Measurements from ENCODE around the gene WDR46.

The WDR46 gene, protein sequence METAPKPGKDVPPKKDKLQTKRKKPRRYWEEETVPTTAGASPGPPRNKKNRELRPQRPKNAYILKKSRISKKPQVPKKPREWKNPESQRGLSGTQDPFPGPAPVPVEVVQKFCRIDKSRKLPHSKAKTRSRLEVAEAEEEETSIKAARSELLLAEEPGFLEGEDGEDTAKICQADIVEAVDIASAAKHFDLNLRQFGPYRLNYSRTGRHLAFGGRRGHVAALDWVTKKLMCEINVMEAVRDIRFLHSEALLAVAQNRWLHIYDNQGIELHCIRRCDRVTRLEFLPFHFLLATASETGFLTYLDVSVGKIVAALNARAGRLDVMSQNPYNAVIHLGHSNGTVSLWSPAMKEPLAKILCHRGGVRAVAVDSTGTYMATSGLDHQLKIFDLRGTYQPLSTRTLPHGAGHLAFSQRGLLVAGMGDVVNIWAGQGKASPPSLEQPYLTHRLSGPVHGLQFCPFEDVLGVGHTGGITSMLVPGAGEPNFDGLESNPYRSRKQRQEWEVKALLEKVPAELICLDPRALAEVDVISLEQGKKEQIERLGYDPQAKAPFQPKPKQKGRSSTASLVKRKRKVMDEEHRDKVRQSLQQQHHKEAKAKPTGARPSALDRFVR
- total RNA-seq = 22.2 to 223 (median 72.7) reads per million in 9 experiments

DNA sequence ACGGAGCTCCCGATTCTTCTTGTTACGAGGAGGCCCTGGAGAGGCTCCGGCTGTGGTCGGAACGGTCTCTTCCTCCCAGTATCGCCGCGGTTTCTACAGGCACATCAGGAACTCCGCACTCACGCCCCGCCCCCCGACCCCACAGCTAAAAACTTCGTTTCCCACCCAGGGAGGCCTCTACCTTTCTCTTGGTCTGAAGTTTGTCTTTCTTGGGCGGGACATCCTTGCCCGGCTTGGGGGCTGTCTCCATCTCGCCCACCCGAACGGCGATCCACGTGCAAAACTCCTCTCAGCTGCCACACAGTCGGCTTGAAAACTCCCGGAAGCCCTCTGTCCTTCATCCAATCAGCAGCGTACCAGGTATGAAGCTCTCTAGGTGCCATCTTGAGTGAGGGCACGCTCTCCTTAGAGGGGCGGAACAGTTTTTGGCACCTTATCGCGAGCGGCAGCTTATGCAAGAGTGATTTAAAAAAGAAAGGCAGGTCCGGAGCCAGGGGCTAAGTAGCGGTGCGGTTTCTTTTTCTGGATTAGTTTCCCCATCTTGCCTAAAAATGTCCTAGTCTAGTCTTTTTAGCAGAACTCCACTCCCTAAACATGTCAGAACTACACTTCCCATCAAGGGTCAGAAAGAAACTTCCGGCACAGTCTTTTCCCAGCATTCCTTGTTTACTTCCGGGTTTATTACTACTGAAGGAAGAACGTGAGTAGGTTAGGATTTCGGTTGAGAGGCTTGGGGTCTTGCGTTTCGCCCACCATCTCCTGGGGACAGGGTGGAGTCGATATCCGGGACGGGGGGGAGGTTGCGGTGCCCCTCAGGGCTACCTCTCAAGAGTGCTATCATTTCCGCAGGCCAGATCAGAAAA is at the start of gene WDR46, which contains the start of gene PFDN6:
WDR46 (minus strand) TSS at position 319 of the 863 bp plus-strand sequence; CDS start at position 250, 69 bp downstream.
PFDN6 (plus strand) TSS at position 681 of the 863 bp plus-strand sequence. CDS start 256 bp downstream, outside the sequence.
- peaks cover 36 to 37% of the 10 kb centered on the region in 2 donors for H3K4me1 Mint-ChIP-seq (ENCODE audit: low read depth in 2 of 2)
- peak; percentile 95 for ATAC-seq (replicated peaks)
- peak within 1 kb of the TSS; percentile 88 to 96 for H3K4me3 Mint-ChIP-seq
- DNase-seq = peak; percentile 77 to 87 (median 82)
- H3K9me3 Mint-ChIP-seq = no peaks in the 10 kb centered on the region
- no peaks in the 10 kb centered on the region for H3K27me3 Mint-ChIP-seq
- H3K27ac Mint-ChIP-seq = peak within 1 kb of the TSS; percentile 93 to 95
- peaks cover 36% of the 10 kb centered on the region for H3K36me3 Mint-ChIP-seq (ENCODE audit: insufficient read depth)

DNA sequence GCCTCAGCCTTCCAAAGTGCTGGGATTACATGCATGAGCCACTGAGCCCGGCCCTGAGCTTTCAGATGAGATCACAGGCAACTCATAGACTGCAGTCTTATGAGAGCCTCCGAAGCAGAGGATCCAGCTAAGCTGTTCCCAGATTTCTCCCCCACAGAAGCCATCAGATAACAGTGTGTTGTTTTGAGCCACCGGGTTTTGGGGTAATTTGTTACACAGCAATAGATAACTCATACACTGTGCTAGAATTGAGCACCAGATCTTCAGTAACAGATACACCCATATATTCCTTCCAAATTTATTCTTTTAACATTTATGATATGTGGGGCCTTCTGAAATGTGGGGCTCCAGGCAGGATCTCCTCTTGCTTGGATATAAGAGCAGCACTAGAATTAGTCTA is 47.5 kb upstream of the WDR46 start:
- DNase-seq = no peak
- no peaks in the 10 kb centered on the region for H3K36me3 Mint-ChIP-seq (ENCODE audit: insufficient read depth)
- ATAC-seq (replicated peaks) = no peak
- H3K27ac Mint-ChIP-seq = no peak overlapping the region
- no peaks in the 10 kb centered on the region for H3K27me3 Mint-ChIP-seq
- H3K4me1 Mint-ChIP-seq (ENCODE audit: low read depth in 2 of 2) = peaks cover 0 to 6% of the 10 kb centered on the region in 2 donors
- H3K9me3 Mint-ChIP-seq = no peaks in the 10 kb centered on the region
- H3K4me3 Mint-ChIP-seq = no peak overlapping the region

DNA sequence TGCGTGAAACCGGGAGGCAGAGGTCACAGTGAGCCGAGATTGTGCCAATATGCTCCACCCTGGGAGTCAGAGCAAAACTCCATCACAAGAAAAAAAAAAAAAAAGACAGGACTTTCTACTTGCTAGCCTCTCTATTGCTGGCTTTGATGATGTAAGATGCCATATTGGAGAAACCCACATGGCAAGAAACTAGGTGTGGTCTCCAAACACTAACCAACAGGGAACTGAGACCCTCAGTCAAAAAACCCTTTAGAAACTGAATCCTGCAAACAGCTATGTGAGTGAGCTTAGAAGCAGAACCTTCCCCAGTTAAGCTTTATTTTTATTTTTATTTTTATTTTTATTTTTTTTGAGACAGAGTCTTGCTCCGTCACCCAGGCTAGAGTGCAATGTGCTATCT is 46.9 kb upstream of the WDR46 start:
- H3K27me3 Mint-ChIP-seq = no peaks in the 10 kb centered on the region
- no peak overlapping the region for H3K27ac Mint-ChIP-seq
- H3K4me1 Mint-ChIP-seq (ENCODE audit: low read depth in 2 of 2) = peaks cover 0 to 6% of the 10 kb centered on the region in 2 donors
- no peak for DNase-seq
- H3K36me3 Mint-ChIP-seq (ENCODE audit: insufficient read depth) = no peaks in the 10 kb centered on the region
- no peaks in the 10 kb centered on the region for H3K9me3 Mint-ChIP-seq
- no peak overlapping the region for H3K4me3 Mint-ChIP-seq
- no peak for ATAC-seq (replicated peaks)

DNA sequence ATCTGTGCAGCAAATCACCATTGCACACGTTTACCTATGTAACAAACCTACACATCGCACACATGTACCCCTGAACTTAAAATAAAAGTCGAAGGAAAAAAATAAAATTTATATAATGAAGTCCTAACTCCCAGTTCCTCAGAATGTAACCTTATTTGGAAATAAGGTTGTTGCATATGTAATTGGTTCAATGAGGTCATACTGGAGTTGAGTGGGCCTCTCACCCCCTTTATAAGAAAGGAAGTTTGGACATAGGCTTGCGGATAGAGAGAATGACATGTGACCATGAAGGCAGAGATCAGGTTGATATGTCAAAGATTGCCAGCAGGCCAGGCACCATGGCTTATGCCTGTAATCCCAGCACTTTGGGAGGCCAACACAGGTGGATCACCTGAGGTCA is 44.6 kb upstream of the WDR46 start:
- H3K9me3 Mint-ChIP-seq = no peaks in the 10 kb centered on the region
- H3K4me3 Mint-ChIP-seq = no peak overlapping the region
- H3K36me3 Mint-ChIP-seq (ENCODE audit: insufficient read depth) = no peaks in the 10 kb centered on the region
- H3K4me1 Mint-ChIP-seq (ENCODE audit: low read depth in 2 of 2) = peaks cover 0 to 2% of the 10 kb centered on the region in 2 donors
- no peak for ATAC-seq (replicated peaks)
- H3K27me3 Mint-ChIP-seq = no peaks in the 10 kb centered on the region
- no peak overlapping the region for H3K27ac Mint-ChIP-seq
- DNase-seq = no peak

DNA sequence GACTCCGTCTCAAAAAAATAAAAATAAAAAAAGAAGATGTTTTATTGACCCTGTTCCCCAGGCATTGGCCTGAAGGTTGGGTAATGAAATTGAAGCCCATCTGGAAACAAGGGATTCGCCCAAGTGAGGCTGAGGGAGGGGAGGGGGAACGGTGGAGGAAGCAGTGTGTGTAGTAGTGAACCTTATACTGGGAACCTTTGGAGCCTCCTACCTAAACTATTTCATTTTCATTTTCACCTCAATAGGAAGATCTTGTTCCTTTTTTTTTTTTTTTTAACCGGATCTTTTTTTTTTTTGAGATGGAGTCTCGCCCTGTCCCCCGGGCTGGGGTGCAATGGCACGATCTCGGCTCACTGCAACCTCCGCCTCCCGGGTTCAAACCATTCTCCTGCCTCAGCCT is 41.7 kb upstream of the WDR46 start:
- peaks cover 0 to 2% of the 10 kb centered on the region in 2 donors for H3K4me1 Mint-ChIP-seq (ENCODE audit: low read depth in 2 of 2)
- H3K27me3 Mint-ChIP-seq = no peaks in the 10 kb centered on the region
- H3K27ac Mint-ChIP-seq = no peak overlapping the region
- DNase-seq (no peak), ATAC-seq (replicated peaks) (no peak)
- no peak overlapping the region for H3K4me3 Mint-ChIP-seq
- no peaks in the 10 kb centered on the region for H3K9me3 Mint-ChIP-seq
- no peaks in the 10 kb centered on the region for H3K36me3 Mint-ChIP-seq (ENCODE audit: insufficient read depth)

DNA sequence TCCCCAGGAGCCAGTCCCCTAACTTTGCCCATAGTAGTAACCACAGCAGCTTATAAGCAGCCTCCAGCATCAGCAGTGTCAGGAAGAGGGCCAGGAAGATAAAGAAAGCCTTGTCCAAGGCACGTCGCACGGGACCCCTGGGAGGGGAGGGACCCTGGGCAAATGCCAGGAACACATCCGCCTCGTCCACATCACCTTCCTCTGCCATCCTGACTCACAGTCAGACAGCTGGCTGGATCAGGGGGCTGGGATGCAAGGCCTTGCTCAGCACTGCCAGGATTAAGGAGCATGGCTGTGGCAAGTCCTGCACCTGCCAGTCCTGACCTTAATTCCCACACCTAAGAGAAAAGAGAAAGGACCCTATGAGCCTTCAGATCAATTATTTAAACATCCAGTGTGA is 40.0 kb upstream of the WDR46 start:
- ATAC-seq (replicated peaks) = no peak
- H3K4me3 Mint-ChIP-seq = no peak overlapping the region
- no peak overlapping the region for H3K27ac Mint-ChIP-seq
- peaks cover 4% of the 10 kb centered on the region for H3K36me3 Mint-ChIP-seq (ENCODE audit: insufficient read depth)
- no peaks in the 10 kb centered on the region for H3K9me3 Mint-ChIP-seq
- DNase-seq = no peak
- H3K4me1 Mint-ChIP-seq (ENCODE audit: low read depth in 2 of 2) = peaks cover 0 to 2% of the 10 kb centered on the region in 2 donors
- no peaks in the 10 kb centered on the region for H3K27me3 Mint-ChIP-seq

DNA sequence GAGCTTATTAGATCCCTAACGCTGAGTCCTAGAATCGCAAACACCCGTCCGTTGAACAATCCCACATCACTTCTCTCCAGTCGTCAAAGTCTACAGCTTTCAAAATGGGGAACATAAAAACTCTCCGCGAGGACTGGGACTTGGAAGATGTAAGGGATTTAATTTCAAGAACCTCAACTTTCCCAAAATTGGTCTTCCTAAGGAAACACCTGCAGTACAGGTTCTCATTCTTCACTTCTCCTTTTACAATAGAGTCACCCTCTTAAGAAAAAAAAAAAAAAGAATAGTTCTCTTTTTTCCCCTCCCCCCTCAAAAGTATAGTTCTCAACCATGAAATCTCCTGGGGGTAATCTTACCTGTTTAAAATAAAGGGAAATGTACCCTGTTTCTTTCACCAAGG is 35.1 kb upstream of the WDR46 start:
- ATAC-seq (replicated peaks) (no peak), DNase-seq (no peak)
- no peaks in the 10 kb centered on the region for H3K9me3 Mint-ChIP-seq
- peak overlapping the region; percentile 95 to 99 for H3K4me3 Mint-ChIP-seq
- peaks cover 43% of the 10 kb centered on the region for H3K36me3 Mint-ChIP-seq (ENCODE audit: insufficient read depth)
- peak overlapping the region; percentile 95 to 96 for H3K27ac Mint-ChIP-seq
- peaks cover 40 to 48% of the 10 kb centered on the region in 2 donors for H3K4me1 Mint-ChIP-seq (ENCODE audit: low read depth in 2 of 2)
- H3K27me3 Mint-ChIP-seq = no peaks in the 10 kb centered on the region

DNA sequence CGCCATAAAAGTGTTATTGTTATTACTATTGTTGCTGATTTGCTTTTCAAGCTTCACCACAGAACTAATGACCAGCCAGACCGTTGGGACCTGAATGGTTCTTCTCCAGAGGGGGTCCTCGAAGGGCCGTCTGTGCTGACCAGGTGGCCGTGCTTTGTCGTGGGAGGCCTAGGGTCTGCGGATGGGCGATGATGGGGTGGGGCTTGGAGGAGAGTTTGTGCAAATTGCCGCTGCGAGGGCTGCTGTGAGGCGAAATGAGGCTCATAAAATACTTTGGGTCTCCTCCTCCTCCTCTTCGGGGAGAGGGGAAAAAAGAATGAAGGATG is 34.5 kb upstream of the WDR46 start:
- peak overlapping the region; percentile 95 to 96 for H3K27ac Mint-ChIP-seq
- H3K4me3 Mint-ChIP-seq = peak overlapping the region; percentile 95 to 99
- H3K36me3 Mint-ChIP-seq (ENCODE audit: insufficient read depth) = peaks cover 47% of the 10 kb centered on the region
- H3K27me3 Mint-ChIP-seq = no peaks in the 10 kb centered on the region
- ATAC-seq (replicated peaks) = no peak
- DNase-seq = no peak
- H3K4me1 Mint-ChIP-seq (ENCODE audit: low read depth in 2 of 2) = peaks cover 44 to 53% of the 10 kb centered on the region in 2 donors
- H3K9me3 Mint-ChIP-seq = no peaks in the 10 kb centered on the region

DNA sequence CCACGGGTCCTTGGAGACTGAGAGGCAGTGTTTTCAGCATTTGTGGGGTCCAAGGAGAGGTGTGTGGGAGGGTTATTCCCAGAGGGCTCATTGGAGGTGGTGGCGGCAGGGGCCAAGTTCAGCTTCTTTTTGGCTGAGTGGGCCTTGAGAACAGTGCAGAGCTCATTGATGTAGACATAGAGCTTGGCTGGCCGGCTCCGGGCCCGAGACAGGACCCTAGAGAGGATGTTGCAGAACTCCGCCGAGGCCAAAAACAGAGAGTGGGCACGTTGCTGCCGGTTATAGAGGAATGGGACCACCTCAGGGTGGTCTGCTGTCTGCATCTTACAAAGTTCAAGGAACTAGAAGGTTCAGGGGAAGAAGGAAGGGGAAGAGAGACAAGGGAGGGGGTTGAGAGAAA is 32.2 kb upstream of the WDR46 start:
- Mint-ChIP-seq H3K27ac (peak overlapping the region; percentile 57 to 96), H3K9me3 (no peaks in the 10 kb centered on the region), H3K4me3 (peak overlapping the region; percentile 95 to 99), H3K4me1 (ENCODE audit: low read depth in 2 of 2) (peaks cover 60 to 71% of the 10 kb centered on the region in 2 donors), H3K36me3 (ENCODE audit: insufficient read depth) (peaks cover 58% of the 10 kb centered on the region), H3K27me3 (no peaks in the 10 kb centered on the region)
- ATAC-seq (replicated peaks) (no peak), DNase-seq (no peak)

DNA sequence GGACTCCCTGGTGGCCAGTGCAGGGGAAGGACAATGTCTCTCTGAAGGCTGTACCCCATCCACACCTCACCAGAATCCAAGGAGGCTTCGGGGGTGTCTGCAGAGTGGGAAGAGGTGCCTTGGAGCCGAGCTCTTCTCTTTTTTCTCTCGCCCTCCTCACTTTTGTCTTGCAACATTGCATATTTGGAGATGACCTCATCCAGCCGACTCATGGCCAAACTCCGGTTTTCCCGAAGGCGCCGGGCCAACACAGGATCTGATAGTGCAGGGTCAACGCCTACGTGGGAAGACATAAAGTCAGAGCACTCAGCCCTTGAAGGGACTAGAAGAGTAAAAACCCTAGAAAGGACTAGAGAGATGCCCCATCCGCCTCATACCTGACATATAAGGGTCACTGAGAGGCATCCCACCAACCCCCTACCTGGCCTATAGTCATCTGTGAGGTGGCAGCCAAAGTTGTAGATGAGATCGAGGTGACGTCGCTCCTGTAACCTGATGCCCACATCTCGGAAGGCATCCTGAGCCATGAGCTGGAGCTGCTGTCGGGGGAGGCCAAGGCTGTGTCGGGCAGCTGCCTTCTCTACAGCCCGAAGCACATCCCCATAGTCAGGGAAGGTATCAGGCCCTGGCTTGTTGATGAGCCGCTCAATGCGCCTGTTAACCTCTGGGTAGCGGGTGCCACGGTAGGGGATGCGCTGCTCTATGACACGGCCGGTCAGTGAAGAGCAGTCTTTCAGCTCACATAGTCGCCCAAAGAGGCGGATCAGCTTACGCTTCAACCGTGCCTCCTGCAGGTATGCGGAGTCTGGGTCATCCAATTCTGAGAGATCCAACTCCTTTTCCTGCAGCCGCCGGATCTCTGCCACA is 31.5 kb upstream of the WDR46 start:
- H3K4me3 Mint-ChIP-seq = peak overlapping the region; percentile 95 to 99
- H3K9me3 Mint-ChIP-seq = no peaks in the 10 kb centered on the region
- ATAC-seq (replicated peaks) (no peak), DNase-seq (no peak)
- H3K27ac Mint-ChIP-seq = peak overlapping the region; percentile 83 to 96
- no peaks in the 10 kb centered on the region for H3K27me3 Mint-ChIP-seq
- peaks cover 60% of the 10 kb centered on the region for H3K36me3 Mint-ChIP-seq (ENCODE audit: insufficient read depth)
- H3K4me1 Mint-ChIP-seq (ENCODE audit: low read depth in 2 of 2) = peaks cover 66 to 77% of the 10 kb centered on the region in 2 donors

DNA sequence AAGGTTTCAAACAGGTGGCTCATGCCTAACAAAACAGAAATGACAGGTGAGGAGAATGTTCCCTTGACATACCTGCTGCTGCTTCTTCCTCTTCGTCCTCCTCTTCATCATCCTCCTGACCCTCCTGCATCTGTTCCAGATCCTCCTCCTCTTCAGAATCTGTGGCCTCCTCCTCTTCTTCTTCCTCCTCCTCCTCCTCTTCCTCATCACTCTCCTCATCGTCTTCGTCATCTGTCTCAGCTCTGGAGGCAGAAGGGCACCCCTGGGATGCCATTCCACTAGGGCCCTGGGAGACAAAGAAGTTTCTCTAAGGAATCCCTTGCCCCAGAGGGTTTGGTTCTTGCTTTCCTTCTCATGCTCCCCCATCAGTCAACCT is 30.9 kb upstream of the WDR46 start:
- H3K4me3 Mint-ChIP-seq = peak overlapping the region; percentile 95 to 99
- ATAC-seq (replicated peaks) (no peak), DNase-seq (no peak)
- H3K27me3 Mint-ChIP-seq = no peaks in the 10 kb centered on the region
- no peaks in the 10 kb centered on the region for H3K9me3 Mint-ChIP-seq
- H3K36me3 Mint-ChIP-seq (ENCODE audit: insufficient read depth) = peaks cover 63% of the 10 kb centered on the region
- peak overlapping the region in 1 of 2 donors; percentile 83 for H3K27ac Mint-ChIP-seq
- H3K4me1 Mint-ChIP-seq (ENCODE audit: low read depth in 2 of 2) = peaks cover 68 to 80% of the 10 kb centered on the region in 2 donors

DNA sequence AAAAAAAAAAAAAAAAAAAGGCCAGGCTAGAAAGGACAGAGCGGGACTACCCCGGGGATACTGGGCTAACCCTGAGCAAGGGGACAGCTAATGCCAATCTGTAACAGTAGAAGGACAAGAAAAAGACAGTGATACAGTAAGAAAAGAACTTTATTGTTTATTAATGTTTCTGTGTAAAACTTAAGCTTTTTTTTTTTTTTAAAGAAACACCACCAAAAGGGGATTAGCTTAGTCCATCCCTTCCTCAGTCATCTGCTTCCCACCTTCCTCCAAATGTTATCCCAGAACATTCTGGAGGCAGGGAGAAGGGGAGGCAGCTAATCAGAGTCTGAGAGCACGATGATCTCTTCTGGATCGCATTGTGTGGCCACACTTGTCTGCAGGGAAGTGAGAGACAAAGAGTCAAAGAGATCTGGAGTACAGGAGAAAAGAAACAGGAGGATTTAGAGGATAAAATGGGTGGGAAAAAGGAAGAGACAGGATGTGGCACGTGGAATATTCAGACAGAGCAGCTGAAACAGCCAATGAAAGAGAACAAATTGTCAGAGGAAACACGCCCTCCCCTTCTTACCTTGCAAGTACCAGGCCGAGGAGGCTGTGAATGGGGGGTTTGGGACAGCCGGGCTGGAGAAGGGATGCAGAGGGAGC is 29.5 kb upstream of the WDR46 start:
- ATAC-seq (replicated peaks) (no peak), DNase-seq (no peak)
- Mint-ChIP-seq H3K36me3 (ENCODE audit: insufficient read depth) (peaks cover 72% of the 10 kb centered on the region), H3K27me3 (no peaks in the 10 kb centered on the region), H3K27ac (peak overlapping the region; percentile 94 to 100), H3K9me3 (no peaks in the 10 kb centered on the region), H3K4me1 (ENCODE audit: low read depth in 2 of 2) (peaks cover 72 to 81% of the 10 kb centered on the region in 2 donors), H3K4me3 (peak overlapping the region; percentile 92 to 99)
